SK-N-SH treated with all-trans-retinoic acid at 6 μM for 48 hours (cell line): ENCODE measurements around the gene ALOX12B.

Source experiments
- ATAC-seq: fragments of 200-7000 bp; cut with Tn5 transposase; 3 replicates; pipeline ENCODE4 v1.9.1; 2020; ENCODE audit warnings: mild to moderate bottlenecking, moderate library complexity
- ARNTL ChIP-seq: fragments of 450-650 bp; formaldehyde crosslinking; IDR thresholded peaks from 2 replicates; pipeline ENCODE4 v1.5.0; 2020; ENCODE audit warnings: low read depth, mild to moderate bottlenecking, moderate library complexity, borderline replicate concordance
- BACH2 ChIP-seq: fragments of 250-450 bp; sonication (Bioruptor Pico); IDR thresholded peaks from 2 replicates; pipeline ENCODE4 v1.9.0; 2021; ENCODE audit warnings: mild to moderate bottlenecking, borderline replicate concordance
- CSDC2 ChIP-seq: fragments of 250-450 bp; sonication (Bioruptor Pico); IDR thresholded peaks from 2 replicates; pipeline ENCODE4 v1.5.0; 2020; ENCODE audit warnings: mild to moderate bottlenecking, moderate library complexity
- GLIS3 ChIP-seq: fragments of 250-450 bp; sonication (Bioruptor Pico); IDR thresholded peaks from 2 replicates; pipeline ENCODE4 v1.5.0; 2020; ENCODE audit warnings: mild to moderate bottlenecking, moderate library complexity
- ISL1 ChIP-seq: fragments of 250-450 bp; sonication (Bioruptor Pico); IDR thresholded peaks from 2 replicates; pipeline ENCODE4 v2.1.2; 2022; ENCODE audit warnings: mild to moderate bottlenecking, moderate library complexity
- OSR1 ChIP-seq: fragments of 250-450 bp; sonication (Bioruptor Pico); IDR thresholded peaks from 2 replicates; pipeline ENCODE4 v1.8.0; 2022; ENCODE audit warnings: moderate library complexity, mild to moderate bottlenecking, inconsistent platforms
- PPARA ChIP-seq: fragments of 250-450 bp; sonication (Bioruptor Pico); IDR thresholded peaks from 2 replicates; pipeline ENCODE4 v1.5.0; 2020; ENCODE audit warnings: mild to moderate bottlenecking, borderline replicate concordance
- RARB ChIP-seq: fragments of 250-450 bp; sonication (Bioruptor Pico); IDR thresholded peaks from 2 replicates; pipeline ENCODE4 v1.8.0; 2021; ENCODE audit warnings: mild to moderate bottlenecking, moderate library complexity
- SNAI2 ChIP-seq: fragments of 250-450 bp; sonication (Bioruptor Pico); IDR thresholded peaks from 2 replicates; pipeline ENCODE4 v1.5.0; 2020; ENCODE audit warnings: mild to moderate bottlenecking, moderate library complexity
- TCF4 ChIP-seq: fragments of 250-450 bp; sonication (Bioruptor Pico); IDR thresholded peaks from 2 replicates; pipeline ENCODE4 v1.8.0; 2021; ENCODE audit warnings: mild to moderate bottlenecking, moderate library complexity, borderline replicate concordance
- TOX ChIP-seq: fragments of 250-450 bp; sonication (Bioruptor Pico); IDR thresholded peaks from 2 replicates; pipeline ENCODE4 v1.8.0; 2021; ENCODE audit warnings: mild to moderate bottlenecking, moderate library complexity, borderline replicate concordance
- ZC3H10 ChIP-seq: fragments of 250-450 bp; sonication (Bioruptor Pico); IDR thresholded peaks from 2 replicates; pipeline ENCODE4 v1.5.1; 2021; ENCODE audit warnings: mild to moderate bottlenecking, moderate library complexity
- ZFP3 ChIP-seq: fragments of 250-450 bp; sonication (Bioruptor Pico); IDR thresholded peaks from 2 replicates; pipeline ENCODE4 v1.5.0; 2020; ENCODE audit warnings: mild to moderate bottlenecking, moderate library complexity
- ZFP30 ChIP-seq: fragments of 450-650 bp; formaldehyde crosslinking; IDR thresholded peaks from 2 replicates; pipeline ENCODE4 v1.5.0; 2022; ENCODE audit warnings: mild to moderate bottlenecking, moderate library complexity
- ZNF70 ChIP-seq: fragments of 450-650 bp; formaldehyde crosslinking; IDR thresholded peaks from 2 replicates; pipeline ENCODE4 v1.5.0; 2020; ENCODE audit warnings: mild to moderate bottlenecking, moderate library complexity
- ZNF8 ChIP-seq: fragments of 450-650 bp; formaldehyde crosslinking; IDR thresholded peaks from 2 replicates; pipeline ENCODE4 v1.5.0; 2020; ENCODE audit warnings: mild to moderate bottlenecking, moderate library complexity
- TF ChIP-seq, protein P1 (sequence below): fragments of 250-450 bp; sonication (Bioruptor Pico); IDR thresholded peaks from 2 replicates; pipeline ENCODE4 v1.5.1; 2021; ENCODE audit warnings: mild to moderate bottlenecking, moderate library complexity
- TF ChIP-seq, protein P2 (sequence below): fragments of 250-450 bp; sonication (Bioruptor Pico); IDR thresholded peaks from 2 replicates; pipeline ENCODE4 v1.8.0; 2021; ENCODE audit warnings: low read depth, mild to moderate bottlenecking, moderate library complexity, borderline replicate concordance
- TF ChIP-seq, protein P3 (sequence below): fragments of 250-450 bp; sonication (Bioruptor Pico); IDR thresholded peaks from 2 replicates; pipeline ENCODE4 v1.5.0; 2020; ENCODE audit warnings: mild to moderate bottlenecking, moderate library complexity
- TF ChIP-seq, protein P4 (sequence below): fragments of 250-450 bp; sonication (Bioruptor Pico); IDR thresholded peaks from 2 replicates; pipeline ENCODE4 v1.5.1; 2020; ENCODE audit warnings: low read depth, mild to moderate bottlenecking, moderate library complexity

The ALOX12B gene

DNA sequence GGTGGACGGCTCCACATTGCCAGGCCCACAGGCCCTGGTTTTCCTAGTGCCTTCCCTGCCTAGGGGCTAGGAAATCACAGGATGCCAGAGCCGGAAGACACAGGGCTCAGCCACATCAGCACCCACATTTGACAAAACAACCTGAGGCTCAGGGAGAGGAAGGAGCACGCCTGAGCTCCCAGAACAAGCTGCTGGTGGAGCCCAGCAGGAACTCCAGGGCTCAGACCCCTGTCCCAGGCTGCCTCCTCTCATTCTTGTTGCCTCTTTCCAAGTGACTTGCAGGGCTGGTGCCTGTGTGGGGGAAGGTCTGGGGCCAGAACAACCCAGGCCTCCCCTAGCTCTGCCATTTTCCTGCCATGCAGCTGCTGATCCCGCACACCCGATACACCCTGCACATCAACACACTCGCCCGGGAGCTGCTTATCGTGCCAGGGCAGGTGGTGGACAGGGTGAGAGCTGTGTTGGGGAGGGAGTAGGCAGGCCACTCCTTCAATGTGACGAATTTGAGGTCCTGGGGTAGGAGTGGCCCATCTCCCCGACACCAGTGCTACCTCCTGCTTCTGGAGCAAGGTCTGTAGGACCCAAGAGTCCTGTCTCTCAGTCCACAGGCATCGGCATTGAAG is 41.1 kb downstream of the ALOX12B start:
- no peak for ATAC-seq
- TF ChIP-seq ZFP3 = no peak
- no peak for TF ChIP-seq ZNF8 (CRISPR knock-in tag)
- TF ChIP-seq PPARA (CRISPR knock-in tag) = no peak
- TF ChIP-seq, protein P1, sequence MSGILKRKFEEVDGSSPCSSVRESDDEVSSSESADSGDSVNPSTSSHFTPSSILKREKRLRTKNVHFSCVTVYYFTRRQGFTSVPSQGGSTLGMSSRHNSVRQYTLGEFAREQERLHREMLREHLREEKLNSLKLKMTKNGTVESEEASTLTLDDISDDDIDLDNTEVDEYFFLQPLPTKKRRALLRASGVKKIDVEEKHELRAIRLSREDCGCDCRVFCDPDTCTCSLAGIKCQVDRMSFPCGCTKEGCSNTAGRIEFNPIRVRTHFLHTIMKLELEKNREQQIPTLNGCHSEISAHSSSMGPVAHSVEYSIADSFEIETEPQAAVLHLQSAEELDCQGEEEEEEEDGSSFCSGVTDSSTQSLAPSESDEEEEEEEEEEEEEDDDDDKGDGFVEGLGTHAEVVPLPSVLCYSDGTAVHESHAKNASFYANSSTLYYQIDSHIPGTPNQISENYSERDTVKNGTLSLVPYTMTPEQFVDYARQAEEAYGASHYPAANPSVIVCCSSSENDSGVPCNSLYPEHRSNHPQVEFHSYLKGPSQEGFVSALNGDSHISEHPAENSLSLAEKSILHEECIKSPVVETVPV (CRISPR knock-in tag) = no peak
- TF ChIP-seq ARNTL (CRISPR knock-in tag) = no peak
- no peak for TF ChIP-seq ZNF70

- no peak for TF ChIP-seq SNAI2 (CRISPR knock-in tag)
- no peak for TF ChIP-seq ZNF8 (CRISPR knock-in tag)
- no peak for TF ChIP-seq ZFP30 (CRISPR knock-in tag)
- TF ChIP-seq ZFP3 = no peak
- no peak for TF ChIP-seq CSDC2
- no peak for TF ChIP-seq RARB (CRISPR knock-in tag)
- TF ChIP-seq TCF4 = no peak
- TF ChIP-seq, protein P2, sequence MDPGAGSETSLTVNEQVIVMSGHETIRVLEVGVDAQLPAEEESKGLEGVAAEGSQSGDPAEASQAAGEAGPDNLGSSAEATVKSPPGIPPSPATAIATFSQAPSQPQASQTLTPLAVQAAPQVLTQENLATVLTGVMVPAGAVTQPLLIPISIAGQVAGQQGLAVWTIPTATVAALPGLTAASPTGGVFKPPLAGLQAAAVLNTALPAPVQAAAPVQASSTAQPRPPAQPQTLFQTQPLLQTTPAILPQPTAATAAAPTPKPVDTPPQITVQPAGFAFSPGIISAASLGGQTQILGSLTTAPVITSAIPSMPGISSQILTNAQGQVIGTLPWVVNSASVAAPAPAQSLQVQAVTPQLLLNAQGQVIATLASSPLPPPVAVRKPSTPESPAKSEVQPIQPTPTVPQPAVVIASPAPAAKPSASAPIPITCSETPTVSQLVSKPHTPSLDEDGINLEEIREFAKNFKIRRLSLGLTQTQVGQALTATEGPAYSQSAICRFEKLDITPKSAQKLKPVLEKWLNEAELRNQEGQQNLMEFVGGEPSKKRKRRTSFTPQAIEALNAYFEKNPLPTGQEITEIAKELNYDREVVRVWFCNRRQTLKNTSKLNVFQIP (CRISPR knock-in tag) = no peak
- TF ChIP-seq ZNF70 = no peak
- TF ChIP-seq, protein P3, sequence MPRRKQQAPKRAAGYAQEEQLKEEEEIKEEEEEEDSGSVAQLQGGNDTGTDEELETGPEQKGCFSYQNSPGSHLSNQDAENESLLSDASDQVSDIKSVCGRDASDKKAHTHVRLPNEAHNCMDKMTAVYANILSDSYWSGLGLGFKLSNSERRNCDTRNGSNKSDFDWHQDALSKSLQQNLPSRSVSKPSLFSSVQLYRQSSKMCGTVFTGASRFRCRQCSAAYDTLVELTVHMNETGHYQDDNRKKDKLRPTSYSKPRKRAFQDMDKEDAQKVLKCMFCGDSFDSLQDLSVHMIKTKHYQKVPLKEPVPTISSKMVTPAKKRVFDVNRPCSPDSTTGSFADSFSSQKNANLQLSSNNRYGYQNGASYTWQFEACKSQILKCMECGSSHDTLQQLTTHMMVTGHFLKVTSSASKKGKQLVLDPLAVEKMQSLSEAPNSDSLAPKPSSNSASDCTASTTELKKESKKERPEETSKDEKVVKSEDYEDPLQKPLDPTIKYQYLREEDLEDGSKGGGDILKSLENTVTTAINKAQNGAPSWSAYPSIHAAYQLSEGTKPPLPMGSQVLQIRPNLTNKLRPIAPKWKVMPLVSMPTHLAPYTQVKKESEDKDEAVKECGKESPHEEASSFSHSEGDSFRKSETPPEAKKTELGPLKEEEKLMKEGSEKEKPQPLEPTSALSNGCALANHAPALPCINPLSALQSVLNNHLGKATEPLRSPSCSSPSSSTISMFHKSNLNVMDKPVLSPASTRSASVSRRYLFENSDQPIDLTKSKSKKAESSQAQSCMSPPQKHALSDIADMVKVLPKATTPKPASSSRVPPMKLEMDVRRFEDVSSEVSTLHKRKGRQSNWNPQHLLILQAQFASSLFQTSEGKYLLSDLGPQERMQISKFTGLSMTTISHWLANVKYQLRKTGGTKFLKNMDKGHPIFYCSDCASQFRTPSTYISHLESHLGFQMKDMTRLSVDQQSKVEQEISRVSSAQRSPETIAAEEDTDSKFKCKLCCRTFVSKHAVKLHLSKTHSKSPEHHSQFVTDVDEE (CRISPR knock-in tag) = no peak
- no peak for TF ChIP-seq OSR1
- TF ChIP-seq GLIS3 (CRISPR knock-in tag) = no peak
- no peak for TF ChIP-seq ISL1 (CRISPR knock-in tag)
- TF ChIP-seq ARNTL (CRISPR knock-in tag) = no peak
- no peak for ATAC-seq
Measured at GRCh38 chr17:8044819-8045810, 42.4 kb downstream of the ALOX12B start.

GRCh38 chr17:8041979-8042378 is 45.5 kb downstream of the ALOX12B start:
- no peak; the same call in 2 of the 3 replicates for ATAC-seq
- no peak for TF ChIP-seq ZC3H10 (CRISPR knock-in tag)
- TF ChIP-seq BACH2 (CRISPR knock-in tag) = no peak
- TF ChIP-seq, protein P3 (CRISPR knock-in tag) = no peak
- no peak for TF ChIP-seq ZFP3
- TF ChIP-seq OSR1 = no peak
- TF ChIP-seq TOX (CRISPR knock-in tag) = no peak
- TF ChIP-seq, protein P2 (CRISPR knock-in tag) = no peak
- TF ChIP-seq ZFP30 (CRISPR knock-in tag) = no peak
- no peak for TF ChIP-seq RARB (CRISPR knock-in tag)
- TF ChIP-seq, protein P4, sequence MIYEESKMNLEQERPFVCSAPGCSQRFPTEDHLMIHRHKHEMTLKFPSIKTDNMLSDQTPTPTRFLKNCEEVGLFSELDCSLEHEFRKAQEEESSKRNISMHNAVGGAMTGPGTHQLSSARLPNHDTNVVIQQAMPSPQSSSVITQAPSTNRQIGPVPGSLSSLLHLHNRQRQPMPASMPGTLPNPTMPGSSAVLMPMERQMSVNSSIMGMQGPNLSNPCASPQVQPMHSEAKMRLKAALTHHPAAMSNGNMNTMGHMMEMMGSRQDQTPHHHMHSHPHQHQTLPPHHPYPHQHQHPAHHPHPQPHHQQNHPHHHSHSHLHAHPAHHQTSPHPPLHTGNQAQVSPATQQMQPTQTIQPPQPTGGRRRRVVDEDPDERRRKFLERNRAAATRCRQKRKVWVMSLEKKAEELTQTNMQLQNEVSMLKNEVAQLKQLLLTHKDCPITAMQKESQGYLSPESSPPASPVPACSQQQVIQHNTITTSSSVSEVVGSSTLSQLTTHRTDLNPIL (CRISPR knock-in tag) = no peak
